Measurements from ENCODE around the gene HSBP1L1. TPM values are rescaled to one million over a fixed set of nuclear protein-coding genes. Genes with fewer than 3 reads are reported as not detected.

HSBP1L1 gene
- total and polyA plus RNA-seq, 2 of the 8 experiments (the other 6 are each of a cell fraction or from before 2014, with no cell fraction given) = 1.0 to 1.3 TPM

DNA sequence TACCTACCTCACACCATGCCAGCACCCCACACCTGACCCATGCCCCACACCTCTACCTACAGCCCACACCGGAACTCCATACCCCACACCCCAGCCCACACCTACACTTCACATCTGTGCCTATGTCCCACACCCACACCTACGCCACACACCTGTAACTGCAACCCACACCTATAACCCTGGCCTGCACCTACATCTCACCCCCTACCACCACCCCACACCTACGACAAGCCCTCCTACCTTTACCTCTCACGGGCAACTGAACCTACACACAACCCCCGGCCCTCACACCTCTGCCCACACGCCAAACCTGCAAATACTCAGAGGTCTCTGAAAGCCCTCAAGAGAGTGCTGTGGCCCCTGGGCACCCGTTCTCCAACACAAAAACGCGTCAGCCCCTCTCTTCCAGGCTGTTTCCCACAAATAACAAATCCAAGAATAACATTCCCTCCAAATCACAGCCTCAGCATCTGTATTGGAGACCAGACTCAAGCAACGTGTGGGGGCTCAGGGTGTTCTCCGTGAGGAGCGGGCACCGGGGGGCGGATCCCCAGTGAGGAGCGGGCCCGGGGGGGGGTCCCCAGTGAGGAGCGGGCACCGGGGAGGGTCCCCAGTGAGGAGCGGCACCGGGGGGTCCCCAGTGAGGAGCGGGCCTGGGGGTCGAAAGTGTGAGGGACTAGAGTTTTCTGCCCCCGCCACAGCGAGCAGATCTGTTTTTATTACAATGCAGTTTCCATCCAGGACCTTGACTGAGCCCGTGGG lies 46.4 kb upstream of the HSBP1L1 start:
- WGBS, 2 experiments (ENCODE audit: extremely low coverage in 1 of 2, insufficient coverage in 1 of 2, insufficient read length in 1 of 2, insufficient replicate concordance in 2 of 2, low coverage in 1 of 2, low lambda C conversion rate in 2 of 2, missing lambda C conversion rate in 1 of 2) = 89% methylated on average over 16 of the region's 25 CpGs; no CpG with 5 or more reads in 1 of the 2 experiments
- TF ChIP-seq JUND (IDR thresholded peaks at IDR 0.05; ENCODE audit: low read length) = no peak
- TF ChIP-seq CREB1 (IDR thresholded peaks at IDR 0.05) = no peak
- no peak for TF ChIP-seq TEAD4 (IDR thresholded peaks at IDR 0.05; ENCODE audit: low read depth, low read length)
- no peak for TF ChIP-seq SIRT6 (IDR thresholded peaks at IDR 0.05; ENCODE audit: low read length)
- Histone ChIP-seq H4K5ac (ENCODE audit: insufficient read length, low read depth, low read length) (no peak overlapping the region), H3K36me3 (ENCODE audit: control insufficient read depth in 2 of 4, insufficient read depth in 4 of 4, low read length in 3 of 4) (no peaks in the 10 kb centered on the region), H4K91ac (replicated peaks; ENCODE audit: insufficient read length, low read length) (no peak overlapping the region), H3K27ac (ENCODE audit: low read depth, low read length) (no peak overlapping the region), H4K20me1 (replicated peaks in 1 of 2; ENCODE audit: control insufficient read depth in 1 of 2, insufficient read depth in 2 of 2, low read length in 2 of 2) (no peaks in the 10 kb centered on the region), H3K56ac (replicated peaks; ENCODE audit: insufficient read length, low read depth, low read length) (no peak overlapping the region), H3K4me1 (replicated peaks in 1 of 4; ENCODE audit: control insufficient read depth in 3 of 4, insufficient read depth in 4 of 4, low read length in 3 of 4) (peaks cover 0 to 8% (median 2%) of the 10 kb centered on the region in 4 experiments; a peak in 3 of 7 replicates), H3K4me3 (ENCODE audit: extremely low read depth in 1 of 4, insufficient read depth in 2 of 4, low read depth in 3 of 4, low read length in 4 of 4) (no peak overlapping the region), H3K23me2 (ENCODE audit: low read depth, low read length) (peaks cover 3% of the 10 kb centered on the region; the same call in 1 of the 2 replicates), H3K14ac (ENCODE audit: insufficient read length) (no peak overlapping the region), H2BK15ac (ENCODE audit: low read length) (no peak overlapping the region), H3K9ac (replicated peaks in 1 of 4; ENCODE audit: extremely low read depth in 1 of 4, low read depth in 3 of 4, low read length in 3 of 4) (no peak overlapping the region), H3K4me2 (ENCODE audit: insufficient read depth in 1 of 2, low read depth in 2 of 2, low read length in 2 of 2) (no peak overlapping the region), H2BK5ac (ENCODE audit: low read depth, low read length) (no peak overlapping the region), H2AK5ac (ENCODE audit: low read depth, low read length) (no peak overlapping the region), H2AFZ (ENCODE audit: low read length) (no peak overlapping the region), H3K18ac (ENCODE audit: extremely low read depth, low read length) (no peak overlapping the region), H2BK120ac (replicated peaks; ENCODE audit: low read depth, low read length) (no peak overlapping the region), H4K8ac (ENCODE audit: extremely low read depth, insufficient read depth, low read length) (no peak overlapping the region), H2BK20ac (ENCODE audit: low read length) (no peak overlapping the region), H2BK12ac (ENCODE audit: low read depth, low read length) (no peak overlapping the region), H3K79me2 (ENCODE audit: control insufficient read depth in 1 of 2, insufficient read depth in 2 of 2, low read length in 2 of 2) (no peaks in the 10 kb centered on the region), H3K27me3 (replicated peaks in 1 of 4; ENCODE audit: control insufficient read depth in 3 of 4, extremely low read depth in 1 of 4, insufficient read depth in 3 of 4, low read length in 3 of 4) (no peaks in the 10 kb centered on the region), H3K9me3 (ENCODE audit: insufficient read depth in 2 of 2, low read depth in 1 of 2, low read length in 1 of 2) (no peaks in the 10 kb centered on the region), H3K23ac (ENCODE audit: insufficient read length) (no peak overlapping the region), H3K4ac (replicated peaks; ENCODE audit: insufficient read length, low read depth, low read length) (no peak overlapping the region), H3K79me1 (ENCODE audit: low read depth, low read length) (no peaks in the 10 kb centered on the region)
- POLR2A ChIA-PET (ENCODE audit: partially characterized antibody) = no interaction called here
- no peak for DNase-seq (ENCODE audit: low read depth in 1 of 2, low spot score in 2 of 2)
- no peak for FAIRE-seq
- CTCF ChIA-PET (ENCODE audit: partially characterized antibody) = no interaction called here
